NCI-H2227 treated with DMSO at 0.1 percent for 48 hours (cell line): Measurements from ENCODE around the gene PEX19.
A peak's percentile ranks its signal among the peaks of the same experiment; 100 is the strongest.

Source experiments
- DNase-seq: peaks from one replicate; lab custom pipeline; 2025; lab: John Stamatoyannopoulos, UW

PEX19 gene

DNA sequence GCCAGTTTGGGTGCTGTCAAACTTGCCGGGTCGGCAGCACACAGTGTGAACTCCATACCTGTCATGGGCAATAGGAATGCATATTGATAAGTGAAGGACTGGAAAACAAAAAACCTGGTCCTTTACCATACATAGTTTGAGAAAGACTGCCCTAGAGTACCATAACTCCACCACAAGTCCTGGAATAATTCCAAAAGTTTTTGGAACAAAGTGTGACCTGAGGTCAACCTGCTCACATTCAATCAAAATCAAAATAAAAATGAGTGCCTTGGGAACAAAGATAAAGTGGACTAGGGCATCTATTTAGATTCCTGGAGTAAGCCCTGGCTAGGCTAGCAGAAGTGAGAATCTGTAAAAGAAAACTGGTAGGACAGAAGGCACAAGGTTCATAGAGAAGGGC, 7.6 kb downstream of the PEX19 start:
- DNase-seq: no peak

DNA sequence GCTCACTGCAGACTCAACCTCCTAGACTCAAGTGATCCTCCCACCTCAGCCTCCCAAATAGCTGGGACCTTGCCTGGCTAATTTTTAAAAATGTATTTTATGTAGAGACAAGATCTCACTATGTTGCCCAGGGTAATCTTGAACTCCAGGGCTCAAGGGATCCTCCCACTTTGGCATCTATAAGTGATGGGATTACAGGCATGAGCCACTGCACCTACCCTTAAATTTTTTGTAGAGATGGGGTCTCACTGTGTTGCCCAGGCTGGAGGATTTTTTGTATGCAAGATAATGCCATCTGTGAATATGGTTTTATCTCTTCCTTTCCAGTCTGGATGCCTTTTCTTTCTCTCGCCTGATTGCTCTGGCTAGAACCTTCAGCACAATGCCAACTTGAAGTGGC, 13.9 kb downstream of the PEX19 start:
- DNase-seq: no peak

DNA sequence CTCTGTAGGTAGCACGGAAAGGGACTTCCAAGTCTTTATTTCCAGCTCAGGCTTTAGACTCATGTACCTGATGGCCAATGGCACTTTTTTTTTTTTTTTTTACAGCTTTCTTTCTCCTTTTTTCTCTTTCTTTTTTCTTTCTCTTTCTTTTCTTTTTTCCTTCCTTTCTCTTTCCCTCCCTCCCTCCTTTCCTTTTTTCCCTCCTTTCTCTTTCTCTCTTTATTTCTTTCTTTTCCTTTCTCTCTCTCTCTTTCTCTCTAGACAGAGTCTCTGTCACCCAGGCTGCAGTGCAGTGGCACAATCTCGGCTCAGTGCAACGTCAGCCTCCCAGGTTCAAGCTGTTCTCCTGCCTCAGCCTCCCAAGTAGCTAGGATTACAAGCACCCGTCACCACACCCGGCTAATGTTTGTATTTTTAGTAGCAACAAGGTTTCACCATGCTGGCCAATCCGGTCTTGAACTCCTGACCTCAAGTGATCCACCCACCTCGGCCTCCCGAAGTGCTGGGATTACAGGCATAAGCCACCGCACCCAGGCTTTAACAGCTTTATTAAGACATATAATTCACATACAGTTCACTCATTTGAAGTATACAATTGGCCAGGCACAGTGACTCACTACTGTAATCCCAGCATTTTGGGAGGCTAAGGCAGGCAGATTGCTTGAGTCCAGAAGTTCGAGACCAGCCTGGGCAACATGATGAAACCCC, 17.5 kb downstream of the PEX19 start:
- no peak for DNase-seq

DNA sequence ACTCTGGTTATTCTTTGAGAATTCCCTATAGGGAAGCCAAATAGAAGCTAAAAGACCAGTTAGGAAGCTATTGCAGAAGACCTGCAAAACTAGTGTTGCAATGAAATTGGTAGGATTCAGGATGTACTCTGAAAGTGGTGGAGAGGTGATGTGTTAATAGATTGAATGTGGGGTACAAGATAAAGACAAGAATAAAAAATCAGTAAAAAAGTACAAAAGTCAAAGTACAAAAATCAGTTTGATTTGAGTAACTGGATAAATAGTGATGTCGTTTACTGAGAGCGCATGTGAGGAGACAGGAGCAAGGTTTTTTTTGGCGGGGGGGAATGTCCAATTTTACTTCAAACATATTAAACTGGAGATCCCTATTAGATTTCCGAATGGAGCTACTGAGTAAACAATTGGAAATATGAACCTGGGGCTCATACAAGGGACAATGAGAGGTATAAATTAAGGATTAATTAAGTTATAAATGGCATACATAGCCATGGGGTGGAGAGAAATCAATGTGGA, 20.1 kb downstream of the PEX19 start:
- no peak for DNase-seq

DNA sequence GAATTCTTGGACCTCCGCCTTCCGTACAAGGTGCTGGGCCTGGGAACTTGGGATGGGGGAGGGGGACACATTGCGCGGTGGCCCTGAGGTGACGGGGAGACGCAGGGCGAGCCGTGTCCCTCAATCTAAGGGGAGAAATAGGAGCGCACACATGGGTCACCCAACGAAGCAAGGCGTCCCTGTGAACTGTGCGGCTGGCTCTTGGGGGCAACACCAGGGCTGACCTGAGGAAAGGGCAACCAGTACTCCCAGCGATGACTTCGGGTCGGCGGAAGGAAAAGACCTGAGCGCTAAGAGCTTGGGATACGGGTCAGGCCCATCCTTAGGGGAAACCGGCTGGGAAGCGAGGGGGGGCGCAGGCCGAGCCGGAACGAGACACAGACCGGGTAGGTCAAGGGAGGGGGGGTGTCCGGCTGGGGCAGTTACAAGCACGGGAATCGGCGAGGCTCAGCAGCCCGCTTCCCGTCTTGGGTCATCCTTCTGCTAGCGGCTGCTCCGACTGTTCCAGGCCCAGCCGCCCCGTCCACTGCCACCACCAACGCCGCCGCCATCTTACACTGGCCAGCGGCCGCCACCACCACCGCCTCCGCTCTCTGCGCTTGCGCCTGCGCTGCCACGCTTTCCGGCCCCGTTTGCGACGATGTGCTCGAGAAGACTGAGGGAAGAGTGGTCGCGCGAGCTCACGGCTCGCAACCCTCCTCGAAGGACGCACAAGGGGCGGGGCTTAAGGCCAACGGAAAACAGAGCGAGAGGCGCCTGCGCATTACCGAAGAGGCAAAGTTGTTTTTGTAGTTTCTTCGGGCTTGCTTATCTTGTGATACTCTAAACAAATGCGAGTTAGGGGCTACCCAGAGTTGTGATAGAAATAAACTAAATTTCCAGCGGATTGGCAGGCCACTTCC, 22.8 kb downstream of the PEX19 start, which contains the start of gene DCAF8:
Gene DCAF8 (minus strand): TSS at position 657 of the 902 bp plus-strand sequence. CDS start 18,541 bp downstream, outside the sequence.
- DNase-seq: peak; percentile 97

DNA sequence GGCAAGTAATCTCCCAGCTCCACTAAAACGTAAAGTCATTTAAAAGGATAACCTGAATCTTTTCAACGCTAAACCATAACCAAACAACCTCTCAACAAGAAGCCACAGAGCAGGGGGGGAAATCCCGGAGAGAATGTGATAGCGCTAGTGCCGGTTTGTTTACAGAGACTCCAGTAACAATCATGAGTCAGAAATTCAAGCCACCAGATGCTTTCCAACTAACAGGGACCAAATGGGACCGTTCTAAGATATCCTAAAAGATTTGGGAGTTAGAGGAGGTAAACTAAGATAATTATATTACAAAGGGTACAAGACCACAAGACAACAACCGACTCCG, 23.4 kb downstream of the PEX19 start:
- peak; percentile 69 for DNase-seq

DNA sequence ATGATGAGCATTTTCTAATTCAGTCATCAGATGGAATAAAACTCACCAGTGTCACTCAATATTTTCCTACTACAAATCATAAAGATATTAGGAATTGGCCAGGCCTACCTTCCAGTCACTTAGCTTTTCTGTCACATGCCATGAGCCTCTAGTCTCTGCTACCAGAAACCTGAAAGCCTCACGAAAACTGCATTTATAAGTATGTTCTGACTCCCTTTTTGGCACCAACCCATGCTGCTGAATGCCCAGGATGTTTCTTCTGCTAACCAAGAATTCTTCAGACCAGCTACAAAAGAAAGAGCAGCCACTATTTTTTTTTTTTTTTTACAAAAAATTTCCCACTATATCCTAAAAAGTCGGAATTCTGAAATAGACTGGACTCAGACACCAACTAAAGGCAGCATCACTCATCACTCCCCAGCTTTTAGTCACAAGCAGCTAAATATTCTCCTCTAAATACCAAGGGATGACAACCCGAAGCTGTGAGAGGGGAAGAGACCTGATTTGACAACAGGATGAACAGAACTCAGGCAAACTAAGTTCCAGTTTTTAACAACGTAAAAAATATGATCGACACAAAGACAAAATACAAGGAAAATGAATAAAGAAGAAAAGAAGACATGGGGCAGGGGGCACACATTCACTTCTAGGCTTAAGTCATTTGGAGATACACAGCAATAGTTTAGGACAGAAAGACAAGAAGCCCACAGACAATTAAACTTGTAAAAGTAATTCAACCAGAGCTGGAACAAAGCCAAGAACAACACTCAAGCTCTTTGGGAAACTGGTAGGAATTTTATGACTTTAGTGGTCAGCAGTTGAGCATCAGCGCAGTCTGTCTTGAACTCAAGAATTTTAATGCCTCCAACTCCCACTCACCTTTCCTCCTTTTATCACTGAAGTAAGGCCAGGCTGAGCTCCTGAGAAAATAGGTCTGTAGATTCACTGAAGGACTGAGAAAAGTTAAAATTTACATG, 24.2 kb downstream of the PEX19 start:
- no peak for DNase-seq

DNA sequence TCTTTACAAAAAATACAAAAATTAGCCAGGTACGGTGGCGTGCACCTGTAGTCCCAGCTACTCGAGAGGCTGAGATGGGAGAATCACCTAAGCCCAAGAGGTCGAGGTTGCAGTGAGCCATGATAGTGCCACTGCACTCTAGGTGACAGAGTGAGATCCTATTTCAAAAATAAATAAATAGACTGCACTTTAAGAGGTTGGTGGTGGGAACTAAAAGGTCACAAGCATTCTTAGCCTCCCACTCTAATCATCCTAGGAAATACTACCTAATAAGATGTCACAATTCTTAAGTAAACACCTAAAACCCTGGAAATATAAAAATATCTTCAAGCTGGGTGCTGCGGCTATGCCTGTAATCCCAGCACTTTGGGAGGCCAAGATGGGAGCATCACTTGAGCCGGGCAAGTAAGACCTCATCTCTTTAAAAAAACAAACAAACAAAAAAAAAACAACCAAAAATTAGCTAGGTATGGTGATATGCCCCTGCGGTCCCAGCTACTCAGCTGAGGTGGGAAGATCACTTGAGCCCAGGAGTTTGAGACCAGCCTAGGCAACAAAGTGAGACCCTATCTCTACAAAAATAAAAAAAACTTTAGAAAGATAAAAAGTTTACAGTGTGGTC, 26.6 kb downstream of the PEX19 start:
- no peak for DNase-seq

DNA sequence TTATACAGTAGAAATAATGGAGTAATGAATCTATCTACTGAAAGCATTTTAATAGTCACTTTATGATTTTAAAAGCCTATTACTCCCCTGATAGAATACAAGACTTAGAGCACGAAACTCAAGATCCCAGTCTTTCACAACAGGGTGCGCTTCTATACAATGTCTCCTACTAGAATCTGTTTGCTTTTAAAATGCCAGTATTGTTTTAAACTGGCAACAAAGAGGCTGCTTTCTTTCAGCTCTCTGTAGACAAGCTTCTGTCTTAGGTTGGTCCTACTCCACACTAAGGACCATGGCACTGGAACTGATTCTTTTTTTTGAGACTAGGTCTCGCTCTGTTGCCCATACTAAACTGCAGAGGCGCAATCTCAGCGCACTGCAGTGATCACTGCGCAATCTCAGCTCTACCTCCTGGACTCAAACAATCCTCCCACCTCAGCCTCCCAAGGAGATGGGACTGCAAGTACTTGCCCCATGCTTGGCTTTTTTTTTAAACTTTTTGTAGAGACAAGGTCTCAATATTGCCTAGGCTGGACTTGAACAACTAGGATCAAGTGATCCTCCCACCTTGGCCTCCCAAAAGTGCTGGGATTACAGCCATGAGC, 27.4 kb downstream of the PEX19 start:
- no peak for DNase-seq

DNA sequence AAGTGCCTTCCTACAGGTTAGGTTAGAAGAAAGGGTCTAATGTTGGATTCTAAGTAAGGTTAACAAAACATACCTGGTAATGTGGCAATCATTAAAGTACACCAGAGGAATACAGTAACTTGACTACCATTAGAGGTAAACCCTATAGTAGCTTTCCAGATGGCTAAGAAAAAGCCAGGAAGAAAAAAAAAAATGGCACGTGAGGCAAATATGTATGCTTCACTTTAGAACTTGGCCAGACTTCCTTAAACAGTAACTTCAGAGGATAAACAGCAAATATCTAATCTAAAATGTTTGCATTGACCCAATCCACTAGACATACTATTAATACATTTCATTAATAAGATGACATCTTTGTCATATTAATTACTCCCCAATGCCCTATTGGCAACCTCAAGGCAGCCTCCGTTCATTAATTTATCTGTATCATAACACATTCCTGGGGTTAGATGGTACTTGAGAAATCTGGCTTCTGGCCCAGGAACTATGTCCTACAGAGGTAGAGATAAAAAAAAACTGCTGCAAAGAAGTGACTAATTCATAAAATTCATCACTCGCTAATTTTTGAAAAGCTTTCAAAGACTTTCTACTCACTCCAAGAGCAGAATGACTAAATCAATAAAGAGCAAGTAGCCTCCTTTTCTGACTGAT, 28.4 kb downstream of the PEX19 start:
- no peak for DNase-seq

DNA sequence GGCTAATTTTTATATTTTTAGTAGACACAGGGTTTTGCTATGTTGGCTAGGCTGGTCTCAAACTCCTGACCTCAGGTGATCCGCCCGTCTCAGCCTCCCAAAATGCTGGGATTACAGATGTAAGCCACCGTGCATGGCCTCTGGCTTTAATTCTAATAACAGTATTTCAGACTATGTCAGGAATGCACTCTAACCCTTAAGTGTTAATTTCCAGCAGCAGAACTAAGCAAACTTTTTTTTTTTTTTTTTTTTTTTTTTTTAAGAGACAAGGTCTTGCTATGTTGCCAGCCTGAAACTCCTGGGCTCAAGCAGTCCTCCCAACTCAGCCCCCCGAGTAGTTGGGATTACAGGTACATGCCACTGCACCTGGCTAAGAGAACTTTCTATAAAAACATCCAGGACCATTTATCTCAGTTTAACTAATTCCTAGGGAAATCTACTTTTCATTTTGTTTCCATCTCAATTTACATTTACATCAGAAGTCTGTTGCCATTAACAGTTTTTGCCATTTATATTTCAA, 29.1 kb downstream of the PEX19 start:
- DNase-seq: no peak

DNA sequence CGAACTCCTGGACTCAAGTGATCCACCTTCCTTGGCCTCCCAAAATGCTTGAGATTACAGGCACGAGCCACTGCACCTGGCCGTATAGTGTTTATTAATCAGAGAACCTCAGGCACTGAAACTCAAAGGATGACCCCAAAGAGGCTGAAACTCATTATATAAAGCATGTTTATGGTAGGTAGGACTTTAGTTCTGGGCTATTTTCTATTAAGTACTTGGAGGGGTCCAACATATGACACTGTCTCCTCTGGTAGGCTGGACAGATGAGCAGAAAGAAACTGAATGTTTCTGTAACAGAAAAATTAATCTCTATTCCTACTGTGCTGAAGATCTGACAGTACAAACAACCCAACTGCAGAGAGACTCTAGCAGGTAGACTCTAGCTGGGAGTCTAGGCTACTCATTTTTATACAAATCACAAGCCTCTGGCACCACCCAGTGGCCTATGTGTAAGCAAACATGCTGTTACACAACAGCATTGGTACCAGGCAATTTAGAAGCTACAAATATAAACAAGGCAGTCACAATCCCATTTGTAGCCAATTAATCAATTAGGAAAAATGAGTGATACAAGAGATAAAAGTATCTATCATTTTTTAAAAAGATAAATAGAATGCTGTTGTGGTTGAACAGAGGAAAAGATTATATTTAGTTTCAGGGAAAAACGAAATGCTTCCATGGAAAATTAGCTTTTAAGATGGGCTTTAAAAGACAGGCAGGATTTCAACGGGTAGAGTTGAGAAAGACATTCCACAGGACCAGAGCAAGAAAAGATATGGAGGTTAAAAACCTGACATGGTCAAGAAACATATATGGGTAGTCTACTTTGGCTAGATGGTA, 33.0 kb downstream of the PEX19 start:
- DNase-seq: peak; percentile 40

DNA sequence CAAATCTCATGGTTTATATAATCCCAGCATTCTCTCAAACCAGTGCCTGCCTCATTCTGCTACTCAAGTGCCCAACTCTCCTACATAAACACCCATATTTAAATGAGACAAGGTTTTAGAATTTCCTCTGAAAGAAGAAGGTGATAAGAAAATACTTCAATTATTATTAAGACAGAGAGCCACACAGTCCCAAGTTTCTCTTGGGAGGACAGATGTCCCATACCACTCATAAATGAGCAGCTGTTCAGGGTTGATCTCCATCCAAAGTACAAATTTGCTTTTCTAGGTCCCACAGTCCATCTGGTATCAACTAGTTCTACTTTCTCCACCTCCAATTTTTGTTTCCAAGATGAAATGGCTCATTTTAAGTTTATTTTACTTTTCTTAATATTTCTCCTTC, 33.9 kb downstream of the PEX19 start:
- DNase-seq: no peak

DNA sequence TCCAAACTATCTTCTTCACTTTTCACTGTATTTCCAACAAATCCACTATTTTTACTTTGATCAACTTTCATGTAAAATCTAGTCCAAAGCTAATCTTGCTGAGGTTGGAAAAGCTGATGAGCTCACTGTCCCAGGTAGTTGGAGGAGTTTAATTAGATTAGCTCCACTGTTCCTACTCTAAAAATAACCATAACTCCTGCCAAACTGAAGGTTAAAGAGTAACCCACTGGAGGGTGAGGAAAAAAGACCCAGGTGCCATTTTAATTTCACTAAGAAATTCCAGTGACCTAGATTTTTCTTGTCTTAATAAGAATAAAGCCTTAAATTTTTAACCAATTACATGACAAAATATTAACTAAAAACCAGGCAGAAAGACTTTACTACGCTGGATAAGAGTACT, 37.9 kb downstream of the PEX19 start:
- no peak for DNase-seq

DNA sequence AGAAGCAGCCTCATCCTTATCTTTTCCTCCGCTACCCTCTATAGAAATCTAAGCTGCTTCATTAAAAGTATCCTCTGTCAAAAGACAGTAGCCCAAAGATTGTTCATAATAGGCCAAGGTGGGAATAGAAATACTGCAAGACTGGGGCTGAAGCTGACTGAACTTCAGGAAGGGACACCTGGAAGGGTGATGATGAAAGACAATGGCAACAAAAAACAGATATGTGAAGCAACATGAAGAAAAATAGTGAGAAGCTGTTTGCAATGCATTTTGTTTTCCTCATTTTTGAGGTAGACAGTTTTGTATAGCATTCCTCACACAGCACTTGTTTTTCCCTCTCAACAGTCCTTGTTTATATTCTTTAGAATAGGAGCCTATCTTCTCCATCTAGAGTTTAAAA, 39.5 kb downstream of the PEX19 start:
- DNase-seq: no peak

DNA sequence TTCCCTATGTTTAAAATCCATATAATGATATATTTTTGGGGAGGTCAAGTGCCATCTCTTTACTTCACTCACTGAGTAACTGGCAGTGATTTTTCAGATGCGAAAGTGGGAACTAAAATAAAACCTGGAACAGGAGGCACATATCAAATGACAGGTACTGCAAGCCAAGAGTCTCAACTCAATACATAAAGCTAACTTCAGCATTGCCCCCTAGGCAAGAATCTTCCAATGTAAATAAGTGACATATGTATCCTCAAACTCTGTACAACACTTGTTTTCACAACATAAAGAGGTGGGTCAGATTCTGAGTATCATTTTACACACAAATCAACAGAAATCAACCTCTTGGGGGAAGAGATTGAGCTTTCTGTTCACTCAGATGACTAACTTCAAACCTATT, 40.7 kb downstream of the PEX19 start:
- peak; percentile 6 for DNase-seq

DNA sequence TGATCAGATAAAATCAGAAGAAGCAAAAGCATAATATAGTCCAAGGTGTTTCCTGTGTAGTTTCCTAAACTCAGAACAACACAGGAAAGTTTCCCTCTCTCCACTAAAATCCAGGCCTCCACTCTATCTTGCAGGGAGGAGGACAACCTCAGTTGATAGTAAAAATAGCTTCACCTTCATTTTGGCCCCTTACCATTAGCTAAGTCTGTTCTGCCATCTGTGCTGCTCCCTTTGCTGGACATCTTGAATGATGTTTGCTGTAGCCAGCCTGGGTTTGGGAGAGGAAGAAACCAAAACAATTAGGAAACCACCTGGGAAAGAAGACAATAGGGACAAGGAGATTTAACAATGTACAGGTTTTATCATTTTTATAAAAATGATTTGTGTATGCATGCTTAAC, 41.2 kb downstream of the PEX19 start:
- DNase-seq: no peak

DNA sequence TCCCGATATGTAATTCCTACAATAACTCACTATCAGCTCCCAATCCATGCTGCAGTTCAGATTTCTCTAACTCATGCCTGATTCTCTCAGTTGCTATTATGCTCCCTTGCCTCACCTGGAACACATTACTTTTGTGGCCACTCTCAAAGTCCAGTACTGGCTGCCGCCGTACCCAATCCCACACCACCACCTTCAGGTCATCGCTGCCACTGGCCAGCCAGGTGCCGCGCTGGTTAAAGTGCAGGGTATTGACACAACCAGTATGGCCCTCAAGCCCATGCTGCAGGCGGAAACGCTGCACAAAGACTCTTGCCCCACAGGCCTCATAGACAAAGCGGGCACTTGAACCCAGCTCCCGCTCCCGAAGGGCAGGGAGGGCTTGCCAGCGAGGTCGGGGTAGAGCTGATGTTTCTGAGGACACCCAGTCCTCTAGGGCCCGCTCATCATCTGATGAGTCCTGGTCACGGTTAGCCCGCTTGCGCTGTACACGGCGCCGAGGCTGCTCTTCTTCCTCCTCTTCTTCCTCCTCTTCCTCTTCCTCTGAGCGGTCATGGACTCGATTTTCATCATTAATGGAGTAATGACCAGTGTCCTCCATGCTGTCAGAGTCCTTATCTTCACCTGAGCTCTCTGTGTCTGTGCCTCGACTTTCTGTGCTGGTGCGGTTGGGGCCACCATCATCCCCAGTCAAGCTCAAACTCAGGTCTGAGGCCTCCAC, 45.2 kb downstream of the PEX19 start:
- DNase-seq: no peak

DNA sequence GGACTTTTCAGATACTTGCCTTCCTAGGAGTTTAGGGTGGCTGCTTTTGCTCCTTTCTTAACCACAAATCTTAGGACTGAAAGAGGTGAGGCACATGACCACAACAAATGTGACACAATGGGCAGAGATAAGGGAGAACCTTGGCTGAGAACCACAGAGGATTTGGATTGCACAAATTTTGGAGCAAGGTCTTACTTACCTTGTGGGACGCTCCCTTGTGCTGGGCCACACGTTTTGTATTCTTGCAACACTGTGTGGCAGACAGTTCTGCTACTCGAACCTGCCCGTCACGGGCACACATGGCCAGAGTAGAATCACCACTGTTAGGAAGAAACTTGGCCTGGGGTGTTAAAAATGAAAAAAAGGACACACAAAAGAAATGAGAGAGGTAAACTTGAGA, 46.5 kb downstream of the PEX19 start:
- DNase-seq: no peak
